ENCODE measurements around the gene RPS23. TPM values are rescaled to one million over a fixed set of nuclear protein-coding genes. Genes with fewer than 3 reads are reported as not detected.

RPS23 gene
- total RNA-seq, 4 donors from 2014 or later, result 2,219 to 4,080 (median 3,440) TPM

GRCh38 chr5:82319192-82319591 lies 41.0 kb upstream of the RPS23 start:
- no peak for TF ChIP-seq POLR2A (IDR thresholded peaks at IDR 0.05)
- no peak for TF ChIP-seq CTCF (IDR thresholded peaks at IDR 0.05)
- no peak overlapping the region for H3K4me3 ChIP-seq (ENCODE audit: low read depth, poor library complexity, severe bottlenecking)
- intact Hi-C loops (cut with DNase I; ENCODE audit: low total_unique reads), result no loop called here
- no peak for DNase-seq (ENCODE audit: low spot score in 2 of 2)
- 73 to 76% methylated on average over 2 of the region's 2 CpGs for WGBS, 2 donors

GRCh38 chr5:82314964-82315758 lies 37.0 kb upstream of the RPS23 start:
- whole genome bisulfite sequencing, 2 donors, result 62 to 65% methylated on average over 4 of the region's 4 CpGs
- intact Hi-C loops (cut with DNase I; ENCODE audit: low total_unique reads), result no loop called here
- DNase-seq (ENCODE audit: low spot score in 2 of 2), result no peak
- no peak overlapping the region for H3K4me3 ChIP-seq (ENCODE audit: low read depth, poor library complexity, severe bottlenecking)
- no peak for TF ChIP-seq POLR2A (IDR thresholded peaks at IDR 0.05)
- no peak for TF ChIP-seq CTCF (IDR thresholded peaks at IDR 0.05)

GRCh38 chr5:82313016-82313415 lies 34.9 kb upstream of the RPS23 start:
- intact Hi-C loops (cut with DNase I; ENCODE audit: low total_unique reads), result no loop called here
- DNase-seq (ENCODE audit: low spot score in 2 of 2), result no peak
- 39 to 41% methylated on average over 5 of the region's 5 CpGs for WGBS, 2 donors
- H3K4me3 ChIP-seq (ENCODE audit: low read depth, poor library complexity, severe bottlenecking), result no peak overlapping the region
- TF ChIP-seq POLR2A (IDR thresholded peaks at IDR 0.05), result no peak
- no peak for TF ChIP-seq CTCF (IDR thresholded peaks at IDR 0.05)

- 40 to 48% methylated on average over 17 of the region's 17 CpGs for WGBS, 2 donors
- no peak for TF ChIP-seq POLR2A (IDR thresholded peaks at IDR 0.05)
- no peak for TF ChIP-seq CTCF (IDR thresholded peaks at IDR 0.05)
- peak; percentile 59 to 89 for DNase-seq (ENCODE audit: low spot score in 2 of 2)
- no peak overlapping the region for H3K4me3 ChIP-seq (ENCODE audit: low read depth, poor library complexity, severe bottlenecking)
- intact Hi-C loops (cut with DNase I; ENCODE audit: low total_unique reads), result no loop called here
Measured at GRCh38 chr5:82312373-82312856, 34.3 kb upstream of the RPS23 start.

GRCh38 chr5:82309091-82309531 lies 31.0 kb upstream of the RPS23 start:
- DNase-seq (ENCODE audit: low spot score in 2 of 2), result no peak
- intact Hi-C loops (cut with DNase I; ENCODE audit: low total_unique reads), result no loop called here
- H3K4me3 ChIP-seq (ENCODE audit: low read depth, poor library complexity, severe bottlenecking), result no peak overlapping the region
- 87 to 91% methylated on average over 4 of the region's 4 CpGs for WGBS, 2 donors
- TF ChIP-seq POLR2A (IDR thresholded peaks at IDR 0.05), result no peak
- TF ChIP-seq CTCF (IDR thresholded peaks at IDR 0.05), result no peak
